Measurements from ENCODE around the gene BTBD9. TPM values are rescaled to one million over a fixed set of nuclear protein-coding genes. Genes with fewer than 3 reads are reported as not detected.

Gene BTBD9
- total RNA-seq, 6 experiments from 2014 or later, result 11.0 to 12.7 (median 12.5) TPM

DNA sequence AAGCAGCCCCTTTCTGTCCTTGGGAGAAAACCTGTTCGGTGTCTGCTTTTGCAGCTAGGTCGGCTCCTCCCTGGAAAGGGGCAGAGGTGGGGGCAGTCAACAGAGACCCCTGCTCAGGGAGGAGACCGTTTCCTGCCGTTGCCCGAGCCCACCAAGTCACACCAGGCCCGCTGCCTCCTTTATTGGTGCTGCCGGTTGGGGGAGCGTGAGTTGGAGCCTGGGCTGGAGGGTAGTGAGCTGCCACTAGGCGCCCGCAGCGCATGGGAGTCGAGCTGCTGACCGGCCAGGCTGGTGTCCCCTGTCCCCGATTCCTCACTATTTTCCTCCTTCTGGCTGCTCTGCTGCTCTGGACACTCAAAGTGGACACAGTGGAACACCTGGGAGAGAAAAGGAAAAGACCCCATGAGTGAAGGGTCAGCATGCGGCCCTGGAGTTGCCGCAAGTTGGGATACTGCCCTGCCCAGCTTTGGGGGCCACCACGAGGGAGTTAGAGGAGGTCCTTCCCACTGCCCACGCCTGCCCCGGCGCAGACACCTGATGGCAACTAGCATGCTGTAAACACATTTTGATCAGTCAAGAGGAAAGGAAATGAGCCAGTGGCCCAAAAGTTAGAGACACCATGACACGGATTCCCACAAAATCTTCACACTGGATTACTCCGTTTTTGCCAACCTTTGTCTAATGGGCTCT lies 464.8 kb downstream of the BTBD9 start:
- TF ChIP-seq, protein P1, sequence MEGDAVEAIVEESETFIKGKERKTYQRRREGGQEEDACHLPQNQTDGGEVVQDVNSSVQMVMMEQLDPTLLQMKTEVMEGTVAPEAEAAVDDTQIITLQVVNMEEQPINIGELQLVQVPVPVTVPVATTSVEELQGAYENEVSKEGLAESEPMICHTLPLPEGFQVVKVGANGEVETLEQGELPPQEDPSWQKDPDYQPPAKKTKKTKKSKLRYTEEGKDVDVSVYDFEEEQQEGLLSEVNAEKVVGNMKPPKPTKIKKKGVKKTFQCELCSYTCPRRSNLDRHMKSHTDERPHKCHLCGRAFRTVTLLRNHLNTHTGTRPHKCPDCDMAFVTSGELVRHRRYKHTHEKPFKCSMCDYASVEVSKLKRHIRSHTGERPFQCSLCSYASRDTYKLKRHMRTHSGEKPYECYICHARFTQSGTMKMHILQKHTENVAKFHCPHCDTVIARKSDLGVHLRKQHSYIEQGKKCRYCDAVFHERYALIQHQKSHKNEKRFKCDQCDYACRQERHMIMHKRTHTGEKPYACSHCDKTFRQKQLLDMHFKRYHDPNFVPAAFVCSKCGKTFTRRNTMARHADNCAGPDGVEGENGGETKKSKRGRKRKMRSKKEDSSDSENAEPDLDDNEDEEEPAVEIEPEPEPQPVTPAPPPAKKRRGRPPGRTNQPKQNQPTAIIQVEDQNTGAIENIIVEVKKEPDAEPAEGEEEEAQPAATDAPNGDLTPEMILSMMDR (IDR thresholded peaks at IDR 0.05), result no peak
- Mint-ChIP-seq H3K4me3 (no peak overlapping the region), H3K27ac (no peak overlapping the region)

DNA sequence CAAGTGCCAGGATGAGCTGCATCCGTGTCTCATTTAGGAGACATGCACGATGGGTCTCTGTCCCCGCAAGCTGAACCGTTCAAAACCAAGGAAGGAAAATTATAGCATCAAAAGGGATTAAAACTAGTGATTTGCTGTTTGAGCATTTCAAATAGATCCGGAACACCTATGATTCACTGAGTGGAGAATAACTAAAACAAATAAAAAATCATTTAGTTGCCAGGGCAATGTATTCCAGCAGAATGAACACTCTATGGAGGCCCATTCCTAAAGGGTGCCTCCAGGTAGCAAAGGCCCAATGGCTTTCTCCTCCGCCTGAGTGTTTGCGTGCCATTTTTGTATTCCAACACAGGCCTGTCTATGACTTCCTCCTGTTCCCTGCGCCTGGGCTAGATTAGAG lies 465.4 kb downstream of the BTBD9 start:
- Mint-ChIP-seq H3K36me3 (ENCODE audit: low read depth) (no peaks in the 10 kb centered on the region), H3K9me3 (no peaks in the 10 kb centered on the region), H3K27ac (no peak overlapping the region), H3K4me1 (ENCODE audit: low read depth) (no peaks in the 10 kb centered on the region), H3K27me3 (ENCODE audit: insufficient read depth) (peaks cover 3% of the 10 kb centered on the region; the same call in 1 of the 2 replicates), H3K4me3 (no peak overlapping the region)
- TF ChIP-seq, protein P1 (IDR thresholded peaks at IDR 0.05), result no peak
- DNase-seq, result no peak

More for the DNA sequence above, 464.8 kb downstream of the BTBD9 start:
- Mint-ChIP-seq H3K9me3 (no peaks in the 10 kb centered on the region), H3K27me3 (ENCODE audit: insufficient read depth) (peaks cover 3% of the 10 kb centered on the region; the same call in 1 of the 2 replicates), H3K36me3 (ENCODE audit: low read depth) (no peaks in the 10 kb centered on the region), H3K4me1 (ENCODE audit: low read depth) (no peaks in the 10 kb centered on the region)
- no peak for DNase-seq

DNA sequence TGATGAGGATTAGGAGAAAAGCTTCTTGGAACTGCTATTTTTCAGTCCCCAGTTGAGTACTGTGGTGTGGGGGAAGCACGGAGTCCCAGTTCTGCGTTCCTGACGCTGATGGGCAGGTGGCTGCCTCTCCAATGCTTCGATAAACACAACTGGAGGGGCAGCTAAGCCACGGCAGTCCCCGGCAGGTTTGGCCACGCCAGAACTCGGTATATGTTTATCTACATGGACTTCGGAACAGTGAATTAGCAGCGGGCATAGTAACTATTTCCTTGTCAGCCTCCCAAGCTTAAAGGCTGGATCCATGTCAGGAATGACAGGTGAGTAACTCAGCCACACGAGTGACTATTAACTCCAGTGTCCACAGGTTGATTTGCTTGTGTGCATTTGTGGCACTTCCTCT lies 465.8 kb downstream of the BTBD9 start:
- H3K9me3 Mint-ChIP-seq, result no peaks in the 10 kb centered on the region
- DNase-seq, result no peak
- no peaks in the 10 kb centered on the region for H3K4me1 Mint-ChIP-seq (ENCODE audit: low read depth)
- peaks cover 3% of the 10 kb centered on the region; the same call in 1 of the 2 replicates for H3K27me3 Mint-ChIP-seq (ENCODE audit: insufficient read depth)
- H3K27ac Mint-ChIP-seq, result no peak overlapping the region
- no peaks in the 10 kb centered on the region for H3K36me3 Mint-ChIP-seq (ENCODE audit: low read depth)
- TF ChIP-seq, protein P1 (IDR thresholded peaks at IDR 0.05), result no peak
- no peak overlapping the region for H3K4me3 Mint-ChIP-seq

DNA sequence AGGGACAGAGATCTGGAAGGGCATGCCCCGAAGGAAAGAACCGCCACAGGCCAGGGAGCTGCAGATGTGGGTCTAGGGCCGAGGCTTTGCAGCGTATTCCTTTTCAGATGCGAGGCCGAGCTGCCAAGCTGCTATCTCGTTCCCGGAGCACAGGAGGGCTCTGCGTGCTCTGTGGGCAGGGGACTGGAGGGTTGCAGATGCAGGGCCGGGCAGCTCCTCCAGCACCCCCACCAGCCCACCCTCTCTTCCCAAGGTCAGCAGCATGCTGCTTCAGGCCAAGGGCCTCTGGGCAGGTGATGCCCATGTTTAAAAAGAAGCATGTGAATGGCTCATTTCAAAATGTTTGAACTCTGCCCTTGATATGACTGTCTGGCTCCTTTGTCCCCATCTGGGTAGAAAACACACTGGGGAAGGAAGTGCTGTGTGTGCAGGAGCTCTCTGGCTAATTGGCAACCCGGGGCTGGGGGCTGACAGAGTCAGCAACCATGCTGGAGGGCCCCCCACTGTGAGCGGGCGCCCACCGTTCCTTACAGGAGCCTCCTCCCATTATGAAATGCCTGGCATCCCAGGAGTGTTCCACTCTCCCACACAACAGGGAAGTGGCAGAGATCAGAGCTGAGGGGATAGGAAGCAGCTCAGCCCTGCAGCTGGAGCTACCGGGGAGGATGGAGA lies 466.9 kb downstream of the BTBD9 start:
- H3K4me1 Mint-ChIP-seq (ENCODE audit: low read depth), result no peaks in the 10 kb centered on the region
- H3K4me3 Mint-ChIP-seq, result no peak overlapping the region
- H3K27ac Mint-ChIP-seq, result no peak overlapping the region
- no peaks in the 10 kb centered on the region for H3K36me3 Mint-ChIP-seq (ENCODE audit: low read depth)
- no peaks in the 10 kb centered on the region for H3K9me3 Mint-ChIP-seq
- no peaks in the 10 kb centered on the region; the same call in 1 of the 2 replicates for H3K27me3 Mint-ChIP-seq (ENCODE audit: insufficient read depth)
- TF ChIP-seq, protein P1 (IDR thresholded peaks at IDR 0.05), result no peak
- no peak for DNase-seq

DNA sequence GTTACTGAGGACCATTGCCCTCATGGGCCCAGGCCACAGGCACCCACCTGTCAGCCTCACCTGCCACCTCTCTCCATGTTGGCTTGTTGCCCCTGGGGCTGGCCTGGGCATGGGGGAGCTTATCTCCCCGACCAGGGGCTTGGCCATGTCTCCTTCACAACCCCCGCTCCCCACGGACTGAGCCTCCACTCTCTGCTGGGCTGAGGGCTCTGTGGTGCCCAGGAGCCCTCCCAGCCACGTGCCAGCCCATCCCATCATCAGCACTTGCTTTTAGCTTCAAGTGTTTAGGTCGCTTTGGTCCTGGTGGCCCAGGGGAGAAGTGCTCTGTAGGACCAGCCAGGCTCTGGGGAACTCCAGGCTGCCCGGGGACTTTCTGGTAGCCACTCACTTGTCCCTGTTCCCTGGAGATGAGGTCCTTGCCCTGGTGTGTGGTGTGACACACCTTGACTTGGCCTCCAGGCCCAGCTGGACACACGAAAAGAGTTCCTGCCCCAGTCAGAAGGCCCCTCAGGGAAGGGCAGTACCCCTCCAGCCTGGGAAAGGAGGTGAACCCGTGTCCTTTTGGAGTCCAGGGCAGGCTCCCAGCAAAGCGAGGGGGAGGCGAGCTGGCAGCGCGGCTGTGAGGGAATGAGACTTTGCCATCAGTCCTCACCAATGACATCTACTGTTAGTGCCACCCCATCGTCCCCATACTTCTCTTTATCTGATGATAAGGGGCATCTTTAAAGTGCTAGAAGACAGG lies 467.6 kb downstream of the BTBD9 start:
- Mint-ChIP-seq H3K27ac (no peak overlapping the region), H3K9me3 (no peaks in the 10 kb centered on the region), H3K36me3 (ENCODE audit: low read depth) (no peaks in the 10 kb centered on the region), H3K4me3 (no peak overlapping the region), H3K27me3 (ENCODE audit: insufficient read depth) (no peaks in the 10 kb centered on the region; the same call in 1 of the 2 replicates), H3K4me1 (ENCODE audit: low read depth) (no peaks in the 10 kb centered on the region)
- no peak for DNase-seq
- TF ChIP-seq, protein P1 (IDR thresholded peaks at IDR 0.05), result no peak
